Effector CD4-positive, alpha-beta T cell (primary cell): ENCODE measurements around the gene GPR26. TPM values are rescaled to one million over a fixed set of nuclear protein-coding genes. Genes with fewer than 3 reads are reported as not detected.

Experiments used
- DNase-seq: peaks from one replicate; pipeline ENCODE4 v3.0.0-alpha.2; 2020
- total RNA-seq: gene quantifications from one replicate; lab custom pipeline; 2026; lab: John Stamatoyannopoulos, UW

GPR26 gene
- not detected for total RNA-seq

GRCh38 chr10:123666318-123667236, at the start of gene GPR26:
Gene GPR26, plus strand, starts transcription at chr10:123666355. Its CDS starts 53 bp downstream, at chr10:123666408.
- DNase-seq = no peak

- no peak for DNase-seq
These were observed 47.9 kb upstream of the GPR26 start for GRCh38 chr10:123618224-123618623.

GRCh38 chr10:123619067-123619855, 46.9 kb upstream of the GPR26 start:
- no peak for DNase-seq

- DNase-seq = no peak
These were observed 45.5 kb upstream of the GPR26 start for GRCh38 chr10:123620621-123621020.

GRCh38 chr10:123621492-123621891, 44.7 kb upstream of the GPR26 start:
- no peak for DNase-seq

GRCh38 chr10:123621916-123622315, 44.2 kb upstream of the GPR26 start:
- DNase-seq = no peak

GRCh38 chr10:123622381-123622780, 43.8 kb upstream of the GPR26 start:
- DNase-seq = no peak

- no peak for DNase-seq
These were observed 42.1 kb upstream of the GPR26 start for GRCh38 chr10:123624086-123624485.

GRCh38 chr10:123633106-123633505, 33.0 kb upstream of the GPR26 start:
- DNase-seq = no peak

- DNase-seq = no peak
These were observed 32.5 kb upstream of the GPR26 start for GRCh38 chr10:123633636-123634035.

GRCh38 chr10:123634221-123634620, 31.9 kb upstream of the GPR26 start:
- DNase-seq = no peak

GRCh38 chr10:123635131-123635530, 31.0 kb upstream of the GPR26 start:
- no peak for DNase-seq

- DNase-seq = no peak
These were observed 30.4 kb upstream of the GPR26 start for GRCh38 chr10:123635745-123636144.

- DNase-seq = no peak
These were observed 29.4 kb upstream of the GPR26 start for GRCh38 chr10:123636598-123637325.

GRCh38 chr10:123637326-123637880, 28.8 kb upstream of the GPR26 start:
- DNase-seq = no peak

GRCh38 chr10:123639131-123639530, 27.0 kb upstream of the GPR26 start:
- DNase-seq = no peak

- no peak for DNase-seq
These were observed 26.1 kb upstream of the GPR26 start for GRCh38 chr10:123640016-123640535.

GRCh38 chr10:123642293-123642692, 23.9 kb upstream of the GPR26 start:
- no peak for DNase-seq

GRCh38 chr10:123642697-123643096, 23.5 kb upstream of the GPR26 start:
- no peak for DNase-seq

GRCh38 chr10:123643315-123643714, 22.8 kb upstream of the GPR26 start:
- no peak for DNase-seq

- no peak for DNase-seq
These were observed 21.1 kb upstream of the GPR26 start for GRCh38 chr10:123645016-123645415.

- DNase-seq = no peak
These were observed 20.5 kb upstream of the GPR26 start for GRCh38 chr10:123645615-123646014.
